Islet precursor cell (in vitro differentiated cells): ENCODE data around the gene RNF121.

Experiments used
- DNase-seq: peaks from one replicate; pipeline ENCODE4 v3.0.0-alpha.2; 2018

RNF121 gene

GRCh38 chr11:71990701-71991100, 61.9 kb downstream of the RNF121 start:
- peak; percentile 13 for DNase-seq

GRCh38 chr11:71991494-71991893, 62.6 kb downstream of the RNF121 start:
- no peak for DNase-seq

DNA sequence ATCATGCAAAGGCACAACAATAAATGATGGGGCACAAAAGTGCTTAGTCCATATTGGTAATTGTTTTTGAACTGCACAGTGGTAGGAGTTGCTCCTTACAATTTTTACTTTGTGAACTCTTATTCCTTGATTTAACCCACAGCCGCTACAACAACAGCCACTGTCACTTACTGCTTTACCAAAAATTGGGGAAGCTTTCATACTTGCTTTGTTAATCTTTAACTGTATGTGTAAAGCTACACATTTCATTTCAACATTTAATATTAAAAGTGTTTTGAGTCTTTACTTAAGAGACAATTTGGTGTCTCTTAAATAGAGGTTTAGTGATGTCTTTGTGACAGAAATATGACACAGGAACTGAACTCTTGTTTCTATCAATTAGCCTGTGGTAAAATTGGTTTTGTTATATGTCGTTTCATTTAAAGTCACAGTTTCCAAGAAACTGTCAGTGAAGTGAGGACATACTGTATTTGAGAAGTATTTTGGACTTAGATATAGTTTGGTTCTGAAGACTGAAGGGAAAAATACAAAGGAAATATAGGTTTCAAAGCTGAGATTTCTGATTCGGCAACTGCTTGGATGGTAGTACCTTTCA, 63.4 kb downstream of the RNF121 start:
- DNase-seq: no peak

GRCh38 chr11:71994786-71995185, 65.9 kb downstream of the RNF121 start:
- DNase-seq: peak; percentile 38

DNA sequence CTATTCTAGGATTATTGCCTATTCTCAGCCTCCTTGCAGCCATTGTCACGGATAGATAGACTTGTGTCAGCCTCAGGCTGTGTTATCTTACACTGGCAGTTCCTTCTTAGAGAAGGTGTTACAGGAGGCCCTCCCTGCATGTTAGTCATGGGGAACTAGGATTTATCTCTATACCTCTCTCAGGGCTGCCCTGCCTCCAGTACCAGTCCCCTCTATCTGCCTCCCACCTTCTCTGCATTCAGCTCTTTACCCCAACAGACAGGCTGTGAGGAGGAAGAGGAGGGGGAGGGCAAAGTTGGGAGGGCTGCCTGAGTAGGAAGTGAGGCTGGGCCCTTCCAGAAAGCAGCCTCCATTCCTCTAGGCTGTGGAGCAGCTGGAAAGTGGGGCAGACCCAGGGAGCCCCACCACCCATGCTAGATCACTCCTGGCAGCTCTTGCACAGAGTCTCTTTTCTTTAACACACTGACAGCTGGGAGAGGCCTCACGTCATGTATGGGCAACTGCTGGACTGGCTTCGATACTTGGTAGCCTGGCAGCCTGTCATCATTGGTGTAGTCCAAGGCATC, 67.0 kb downstream of the RNF121 start:
- peak; percentile 35 for DNase-seq

DNA sequence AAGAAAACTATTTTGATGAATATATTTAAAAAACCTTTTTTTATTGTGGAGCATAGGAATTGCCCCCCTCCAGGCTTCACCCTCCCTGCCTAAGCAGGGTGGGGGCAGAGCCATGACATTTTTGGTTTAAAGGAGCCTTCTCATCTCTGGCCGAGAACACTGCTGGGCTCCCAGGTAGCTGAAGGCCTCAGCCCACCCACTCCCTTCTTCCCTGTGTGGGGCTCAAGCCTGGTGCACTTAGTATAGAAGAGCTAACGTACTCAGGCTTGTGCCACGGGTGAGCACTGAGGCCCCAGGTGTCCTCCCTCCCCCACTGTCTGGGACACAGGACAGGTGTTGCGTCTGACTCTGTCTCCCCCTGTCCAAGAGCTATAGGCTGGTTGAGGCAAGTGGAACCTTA, 67.7 kb downstream of the RNF121 start:
- DNase-seq: no peak

DNA sequence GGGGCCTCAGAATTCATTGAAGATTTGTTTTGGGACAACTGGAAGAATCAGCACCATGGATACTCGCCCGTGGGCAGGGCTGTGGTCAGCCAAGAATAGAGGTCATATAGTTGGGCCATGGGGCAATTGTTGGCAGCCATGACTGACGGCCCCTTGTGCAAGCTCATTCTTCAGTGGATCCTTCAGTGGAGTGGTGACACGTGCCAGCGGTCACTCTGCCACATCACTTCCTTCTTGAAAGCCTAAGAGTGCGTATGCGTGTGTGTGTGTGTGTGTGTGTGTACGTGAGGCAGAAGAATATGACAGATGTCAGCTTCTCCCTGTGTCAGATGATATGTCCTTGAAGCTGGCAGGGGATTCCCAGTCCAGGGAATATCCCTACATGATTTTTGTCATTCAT, 68.1 kb downstream of the RNF121 start:
- no peak for DNase-seq

DNA sequence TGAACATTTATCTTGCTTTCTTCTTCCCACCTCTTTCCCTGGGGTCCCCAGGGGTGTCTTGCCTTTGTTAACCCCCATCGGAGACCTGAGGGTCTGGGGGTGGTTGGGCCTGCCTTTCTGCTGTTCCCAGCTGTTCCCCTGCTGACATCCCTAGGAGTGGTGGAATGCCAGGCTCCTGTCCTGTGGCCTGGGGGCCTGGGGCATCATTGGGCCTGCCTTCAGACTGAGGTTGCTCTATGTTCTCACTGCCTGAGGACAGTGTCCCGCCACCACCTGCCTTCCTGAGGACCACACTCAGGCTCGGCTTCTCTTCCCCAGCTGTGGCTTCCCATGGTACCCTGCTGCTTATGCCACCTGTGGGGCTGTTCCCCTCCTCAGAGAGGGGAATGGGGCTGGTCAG, 68.7 kb downstream of the RNF121 start:
- DNase-seq: peak; percentile 43

GRCh38 chr11:71998061-71998460, 69.2 kb downstream of the RNF121 start:
- peak; percentile 43 for DNase-seq

DNA sequence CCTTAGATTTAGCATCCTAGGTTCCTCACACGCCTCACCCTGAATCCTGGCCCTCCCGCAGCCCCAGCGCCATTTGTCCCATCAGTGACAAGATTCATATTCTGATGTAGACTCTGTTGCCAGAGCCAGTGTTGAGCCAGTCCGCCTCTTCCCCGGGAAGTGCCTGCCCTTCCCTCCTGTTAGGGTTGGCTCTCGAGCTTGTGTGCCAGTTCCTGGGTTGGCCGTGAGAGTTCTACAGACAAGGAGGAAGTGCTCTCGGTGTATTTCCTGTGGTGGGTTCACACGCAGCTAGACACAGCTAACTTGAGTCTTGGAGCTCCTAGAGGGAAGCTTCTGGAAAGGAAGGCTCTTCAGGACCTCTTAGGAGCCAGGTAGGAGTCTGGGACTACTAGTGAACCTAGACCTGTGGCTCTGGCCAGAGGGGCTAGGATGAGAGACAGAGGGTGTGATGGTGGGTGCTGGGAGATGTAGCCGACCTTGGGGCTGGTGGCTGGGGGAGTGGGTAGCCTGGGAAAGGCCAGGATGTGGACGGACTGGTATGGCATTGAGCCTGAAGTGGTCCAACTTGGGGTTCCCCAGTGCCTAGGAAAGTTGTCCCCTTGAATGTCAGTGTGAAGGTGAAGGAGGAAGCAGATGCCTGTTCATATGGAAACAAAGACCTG, 69.9 kb downstream of the RNF121 start, which contains the start of gene IL18BP:
Gene IL18BP (plus strand): TSS at position 261 of the 662 bp plus-strand sequence. CDS start 1,076 bp downstream, outside the sequence.
- peak; percentile 43 for DNase-seq

- DNase-seq: no peak
Measured at GRCh38 chr11:71999362-71999761, 70.5 kb downstream of the RNF121 start.

GRCh38 chr11:71999798-72000197, 71.0 kb downstream of the RNF121 start:
- DNase-seq: no peak

GRCh38 chr11:72000202-72000867, 71.5 kb downstream of the RNF121 start:
- DNase-seq: no peak

DNA sequence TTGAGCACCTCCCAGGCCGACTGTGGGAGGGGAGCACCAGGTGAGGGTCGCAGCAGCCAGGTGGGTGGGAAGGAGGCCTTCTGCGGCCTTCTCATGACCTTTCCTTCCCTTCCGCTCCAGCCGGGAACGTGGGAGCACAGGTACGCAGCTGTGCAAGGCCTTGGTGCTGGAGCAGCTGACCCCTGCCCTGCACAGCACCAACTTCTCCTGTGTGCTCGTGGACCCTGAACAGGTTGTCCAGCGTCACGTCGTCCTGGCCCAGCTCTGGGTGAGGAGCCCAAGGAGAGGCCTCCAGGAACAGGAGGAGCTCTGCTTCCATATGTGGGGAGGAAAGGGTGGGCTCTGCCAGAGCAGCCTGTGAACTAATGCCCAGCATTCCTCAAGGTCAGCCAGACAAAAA, 72.4 kb downstream of the RNF121 start:
- DNase-seq: no peak

DNA sequence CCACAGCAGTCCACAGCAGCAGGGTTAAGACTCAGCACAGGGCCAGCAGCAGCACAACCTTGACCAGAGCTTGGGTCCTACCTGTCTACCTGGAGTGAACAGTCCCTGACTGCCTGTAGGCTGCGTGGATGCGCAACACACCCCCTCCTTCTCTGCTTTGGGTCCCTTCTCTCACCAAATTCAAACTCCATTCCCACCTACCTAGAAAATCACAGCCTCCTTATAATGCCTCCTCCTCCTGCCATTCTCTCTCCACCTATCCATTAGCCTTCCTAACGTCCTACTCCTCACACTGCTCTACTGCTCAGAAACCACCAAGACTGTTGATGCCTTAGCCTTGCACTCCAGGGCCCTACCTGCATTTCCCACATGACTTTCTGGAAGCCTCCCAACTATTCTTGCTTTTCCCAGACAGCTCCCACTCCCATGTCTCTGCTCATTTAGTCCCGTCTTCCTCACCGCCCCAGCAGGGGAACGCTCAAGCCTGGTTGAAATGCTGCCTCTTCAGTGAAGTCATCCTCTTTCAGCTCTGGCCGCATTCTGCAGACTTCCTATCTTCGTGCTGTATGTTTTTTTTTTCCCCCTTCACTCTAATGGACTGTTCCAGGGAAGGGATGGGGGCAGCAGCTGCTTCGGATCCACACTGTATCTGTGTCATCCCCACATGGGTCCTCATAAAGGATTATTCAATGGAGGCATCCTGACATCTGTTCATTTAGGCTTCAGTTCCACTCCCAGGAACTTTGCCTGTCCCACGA, 73.2 kb downstream of the RNF121 start:
- DNase-seq: peak; percentile 38

- peak; percentile 51 for DNase-seq
Measured at GRCh38 chr11:72002841-72003775, 74.3 kb downstream of the RNF121 start.

GRCh38 chr11:72003776-72004171, 74.9 kb downstream of the RNF121 start:
- no peak for DNase-seq

DNA sequence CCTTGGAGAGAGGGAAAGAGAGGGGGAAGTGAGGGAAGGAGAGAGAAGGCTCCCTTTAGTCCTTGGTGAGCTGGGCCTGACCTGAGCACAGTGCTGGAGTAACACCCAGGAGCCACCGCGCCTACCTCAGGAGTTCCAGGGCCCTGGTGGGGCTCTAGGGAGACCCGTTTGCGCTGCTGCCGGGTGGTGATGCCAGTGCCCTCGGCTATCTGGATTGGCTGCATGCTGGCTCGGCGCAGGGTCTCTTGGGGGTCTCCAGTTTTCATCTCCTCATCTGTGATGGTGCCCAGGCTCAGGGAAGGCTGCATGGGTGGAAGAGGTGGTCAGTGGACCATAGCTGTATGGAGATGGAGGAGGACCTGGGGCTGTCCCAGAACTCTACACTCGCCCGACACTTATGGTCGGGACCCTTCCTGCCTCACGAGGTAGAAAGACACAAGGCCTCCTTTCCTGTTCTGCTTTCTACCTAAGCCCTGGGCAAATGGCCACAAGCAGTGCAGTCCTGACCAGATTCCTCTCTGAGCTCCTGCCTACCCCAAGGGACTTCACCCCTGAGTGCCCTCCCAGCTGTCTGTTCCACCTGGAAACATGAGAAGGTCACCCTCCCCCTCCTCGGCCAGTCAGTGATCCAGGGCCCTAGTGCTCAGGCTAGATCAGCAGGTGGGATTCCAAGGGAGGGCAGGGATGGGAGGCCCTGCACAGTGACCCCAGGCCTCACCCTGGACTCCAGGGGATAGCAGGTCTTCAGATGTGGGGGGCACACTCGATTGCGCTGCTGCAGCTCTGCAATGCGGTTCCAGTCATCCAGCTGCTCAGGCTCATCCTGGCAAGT, 75.9 kb downstream of the RNF121 start:
- peak; percentile 51 for DNase-seq

GRCh38 chr11:72005347-72006260, 76.8 kb downstream of the RNF121 start:
- DNase-seq: no peak
